Upper lobe of left lung (tissue), 6 donors: ENCODE results near the gene RAP2A. TPM values are rescaled to one million over a fixed set of nuclear protein-coding genes. Genes with fewer than 3 reads are reported as not detected.

Source experiments
- ATAC-seq, 2 donors: fragments of 200-7000 bp; cut with Tn5 transposase; one replicate each; pipeline ENCODE4 v1.9.1; 2022; ENCODE audit warnings: mild to moderate bottlenecking in 2 of 2, moderate library complexity in 2 of 2; ENCODE audit not compliant: low FRiP score in 2 of 2
- DNase-seq, 2 donors: peaks; one replicate each; pipeline ENCODE4 v3.0.0-alpha.2; 2019 to 2020
- H3K27ac ChIP-seq, 4 donors: fragments of 200-600 bp; sonication (generic); one replicate each; pipeline ENCODE4 v1.5.1; 2016 to 2019
- H3K27me3 ChIP-seq, 4 donors: fragments of 200-600 bp; sonication (generic); one replicate each; pipeline ENCODE4 v1.5.1; 2017 to 2019
- H3K36me3 ChIP-seq, 4 donors: fragments of 200-600 bp; sonication (generic); one replicate each; pipeline ENCODE4 v1.5.1; 2016 to 2019
- H3K4me1 ChIP-seq, 4 donors: fragments of 200-600 bp; sonication (generic); one replicate each; pipeline ENCODE4 v1.5.1; 2018 to 2019
- H3K4me3 ChIP-seq, 4 donors: fragments of 200-600 bp; sonication (generic); one replicate each; pipeline ENCODE4 v1.5.1; 2017 to 2019; ENCODE audit warnings: mild to moderate bottlenecking in 2 of 4, moderate library complexity in 1 of 4
- H3K9me3 ChIP-seq, 4 donors: fragments of 200-600 bp; sonication (generic); one replicate each; pipeline ENCODE4 v1.5.1; 2018 to 2019
- CTCF ChIP-seq, 6 experiments: fragments of 450-650 bp in 4 of 6; fragments of 200-600 bp in 2 of 6; sonication (generic) in 2 of 6; IDR thresholded peaks; one replicate each; pipeline ENCODE4 v1.5.1; 2016 to 2019; ENCODE audit warnings: antibody characterized with exemption in 6 of 6
- EP300 ChIP-seq, 4 donors: sonication (generic); formaldehyde crosslinking; IDR thresholded peaks; one replicate each; pipeline ENCODE4 v1.5.1; 2017; ENCODE audit warnings: antibody characterized with exemption in 4 of 4, control low read depth in 2 of 4
- POLR2A ChIP-seq, 4 donors: fragments of 450-650 bp; IDR thresholded peaks; one replicate each; pipeline ENCODE4 v1.5.1; 2016 to 2017; ENCODE audit warnings: antibody characterized with exemption in 4 of 4, mild to moderate bottlenecking in 2 of 4
- POLR2AphosphoS5 ChIP-seq, 2 donors: sonication (generic); formaldehyde crosslinking; IDR thresholded peaks; one replicate each; pipeline ENCODE4 v1.5.1; 2017; ENCODE audit warnings: antibody characterized with exemption in 2 of 2
- WGBS, 2 donors: methylation state at CpG; one replicate each; pipeline ENCODE4 v1.1.5; 2017 to 2018; 5-methylcytosine and 5-hydroxymethylcytosine counted together
- total RNA-seq, 6 donors: library from RNA; depleted of rRNA in 4 of 6; stranded (reverse); fragments of >200 nt in 4 of 6; gene quantifications; one replicate each; pipeline versions ENCODE4 v1.1.0 to v1.2.1, GENCODE V29; 2016 to 2021
- donor health status: DM: no; HTN: no; CAD: no; lungs with moderate emphysema.
- donor health status: DM: no; HTN: yes; CAD: no; lungs with severe emphysema.

The RAP2A gene
- total RNA-seq, 6 donors from 2014 or later: 17.8 to 55.4 (median 31.5) TPM

- peak overlapping the region in 1 of 4 donors; percentile 10 for H3K27ac ChIP-seq
- ATAC-seq: peak in 1 of 2 donors; percentile 81
- H3K27me3 ChIP-seq: no peaks in the 10 kb centered on the region
- H3K9me3 ChIP-seq: no peaks in the 10 kb centered on the region
- WGBS, 2 donors: 62 to 68% methylated on average over 7 of the region's 7 CpGs
- TF ChIP-seq POLR2A (IDR thresholded peaks at IDR 0.05) (no peak), EP300 (IDR thresholded peaks at IDR 0.05) (no peak), CTCF (IDR thresholded peaks at IDR 0.05) (no peak), POLR2AphosphoS5 (IDR thresholded peaks at IDR 0.05) (no peak)
- no peak for DNase-seq
- no peak overlapping the region for H3K4me3 ChIP-seq
- H3K4me1 ChIP-seq: peaks cover 0 to 11% (median 5%) of the 10 kb centered on the region in 4 donors
- H3K36me3 ChIP-seq: peaks cover 0 to 13% (median 6%) of the 10 kb centered on the region in 4 donors
Observed at GRCh38 chr13:97460004-97460775, 26.2 kb downstream of the RAP2A start.

- H3K27me3 ChIP-seq: no peaks in the 10 kb centered on the region
- no peak overlapping the region for H3K4me3 ChIP-seq
- ATAC-seq: peak in 1 of 2 donors; percentile 52
- H3K9me3 ChIP-seq: no peaks in the 10 kb centered on the region
- TF ChIP-seq CTCF (IDR thresholded peaks at IDR 0.05): no peak
- TF ChIP-seq EP300 (IDR thresholded peaks at IDR 0.05): no peak
- TF ChIP-seq POLR2A (IDR thresholded peaks at IDR 0.05): no peak
- no peak for TF ChIP-seq POLR2AphosphoS5 (IDR thresholded peaks at IDR 0.05)
- DNase-seq: no peak
- WGBS, 2 donors: 69 to 87% methylated on average over 2 of the region's 2 CpGs
- H3K4me1 ChIP-seq: peaks cover 0 to 11% (median 4%) of the 10 kb centered on the region in 4 donors
- no peak overlapping the region for H3K27ac ChIP-seq
- H3K36me3 ChIP-seq: peaks cover 0 to 20% (median 6%) of the 10 kb centered on the region in 4 donors
Observed at GRCh38 chr13:97460853-97461252, 26.9 kb downstream of the RAP2A start.

DNA sequence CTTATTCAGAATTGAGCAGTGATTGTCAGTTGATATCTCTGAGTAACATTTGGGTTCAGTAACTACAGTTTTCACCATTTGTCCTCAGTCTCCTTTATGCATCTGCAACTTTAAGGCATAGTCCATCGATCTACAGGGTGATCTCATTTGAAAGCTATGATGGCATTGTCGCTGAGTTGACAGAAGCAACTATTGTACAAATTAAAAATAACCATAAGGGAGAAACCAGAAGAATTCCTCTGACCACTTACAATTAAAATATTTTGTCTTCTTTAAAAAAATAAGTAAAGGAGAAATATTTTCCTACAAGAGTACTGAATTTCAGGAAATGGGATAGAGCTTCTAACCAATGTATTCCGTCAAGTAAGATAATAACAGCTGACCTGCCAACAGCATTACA lies 30.6 kb downstream of the RAP2A start:
- Histone ChIP-seq H3K27me3 (no peaks in the 10 kb centered on the region), H3K4me3 (no peak overlapping the region), H3K27ac (no peak overlapping the region), H3K4me1 (peaks cover 0 to 6% (median 0%) of the 10 kb centered on the region in 4 donors), H3K9me3 (no peaks in the 10 kb centered on the region), H3K36me3 (peaks cover 0 to 21% (median 6%) of the 10 kb centered on the region in 4 donors)
- ATAC-seq: no peak
- TF ChIP-seq EP300 (IDR thresholded peaks at IDR 0.05): no peak
- no peak for TF ChIP-seq POLR2A (IDR thresholded peaks at IDR 0.05)
- no peak for TF ChIP-seq POLR2AphosphoS5 (IDR thresholded peaks at IDR 0.05)
- TF ChIP-seq CTCF (IDR thresholded peaks at IDR 0.05): no peak
- DNase-seq: no peak
- WGBS, 2 donors: 85 to 88% methylated on average over 3 of the region's 3 CpGs

DNA sequence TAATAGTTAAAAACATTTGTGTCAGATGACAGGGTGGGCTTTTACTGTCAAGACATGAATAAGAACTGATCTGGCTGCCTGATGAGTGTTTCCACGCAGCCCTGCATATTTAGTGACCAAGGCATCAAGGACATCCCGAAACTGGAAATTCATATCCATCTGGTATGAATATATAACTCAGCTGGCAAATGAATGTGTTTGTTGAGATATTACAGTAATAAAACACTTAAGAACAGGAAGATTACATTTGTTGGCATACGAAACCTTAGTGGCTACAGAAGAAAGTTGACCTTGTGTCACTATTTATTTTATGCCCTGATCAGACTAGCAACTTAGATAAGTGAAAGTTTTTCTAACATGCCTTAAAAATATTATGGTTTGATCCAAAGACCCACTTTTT lies 32.8 kb downstream of the RAP2A start:
- no peaks in the 10 kb centered on the region for H3K4me1 ChIP-seq
- no peak for DNase-seq
- no peak overlapping the region for H3K27ac ChIP-seq
- peaks cover 0 to 21% (median 6%) of the 10 kb centered on the region in 4 donors for H3K36me3 ChIP-seq
- no peaks in the 10 kb centered on the region for H3K27me3 ChIP-seq
- no peaks in the 10 kb centered on the region for H3K9me3 ChIP-seq
- H3K4me3 ChIP-seq: no peak overlapping the region
- WGBS, 2 donors: 73 to 86% methylated on average over 3 of the region's 3 CpGs
- TF ChIP-seq POLR2A (IDR thresholded peaks at IDR 0.05) (no peak), CTCF (IDR thresholded peaks at IDR 0.05) (no peak)
- no peak for ATAC-seq

DNA sequence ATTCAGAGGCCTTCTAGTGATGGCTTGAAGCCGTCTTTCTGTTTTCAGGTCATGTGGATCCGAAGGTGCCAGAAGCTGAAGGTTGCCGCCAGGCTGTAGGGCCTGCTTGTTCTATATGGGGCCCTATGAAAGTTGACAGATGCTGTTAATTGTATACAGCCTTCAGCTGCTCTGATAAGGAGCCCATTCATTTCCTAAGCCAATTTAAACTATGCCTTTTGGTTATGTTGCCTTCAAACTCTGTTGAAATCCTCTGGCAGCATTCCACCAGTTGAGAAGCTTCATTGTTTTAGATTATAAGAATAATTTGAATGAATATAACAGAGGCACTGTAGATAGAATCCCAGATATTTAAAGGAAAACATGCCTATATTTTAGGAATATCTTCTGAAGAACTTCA lies 34.4 kb downstream of the RAP2A start:
- WGBS, 2 donors: 80 to 84% methylated on average over 3 of the region's 3 CpGs
- ATAC-seq (no peak), DNase-seq (no peak)
- Histone ChIP-seq H3K4me1 (no peaks in the 10 kb centered on the region), H3K36me3 (peaks cover 0 to 21% (median 6%) of the 10 kb centered on the region in 4 donors), H3K27me3 (no peaks in the 10 kb centered on the region), H3K9me3 (no peaks in the 10 kb centered on the region), H3K27ac (no peak overlapping the region), H3K4me3 (no peak overlapping the region)
- TF ChIP-seq POLR2AphosphoS5 (IDR thresholded peaks at IDR 0.05): no peak
- TF ChIP-seq EP300 (IDR thresholded peaks at IDR 0.05): no peak
- TF ChIP-seq POLR2A (IDR thresholded peaks at IDR 0.05): no peak
- no peak for TF ChIP-seq CTCF (IDR thresholded peaks at IDR 0.05)
